ENCODE results near the gene SYT7. TPM values are rescaled to one million over a fixed set of nuclear protein-coding genes. Genes with fewer than 3 reads are reported as not detected.

SYT7 gene
- polyA plus RNA-seq, 5 donors: 6.2 to 7.4 (median 6.7) TPM

GRCh38 chr11:61555051-61555969 lies 25.6 kb downstream of the SYT7 start:
- no peak for DNase-seq

- no peak for DNase-seq
Measured at GRCh38 chr11:61554172-61554988, 26.5 kb downstream of the SYT7 start.

- no peak for DNase-seq
Measured at GRCh38 chr11:61553373-61554171, 27.3 kb downstream of the SYT7 start.

GRCh38 chr11:61552108-61552635 lies 28.7 kb downstream of the SYT7 start:
- no peak for DNase-seq

- no peak for DNase-seq
Measured at GRCh38 chr11:61551634-61552033, 29.2 kb downstream of the SYT7 start.

- DNase-seq: no peak
Measured at GRCh38 chr11:61550665-61551227, 30.1 kb downstream of the SYT7 start.

- no peak for DNase-seq
Measured at GRCh38 chr11:61549662-61550568, 31.0 kb downstream of the SYT7 start.

GRCh38 chr11:61549177-61549576 lies 31.7 kb downstream of the SYT7 start:
- DNase-seq: no peak

GRCh38 chr11:61547246-61547645 lies 33.6 kb downstream of the SYT7 start:
- DNase-seq: no peak

GRCh38 chr11:61546663-61547062 lies 34.2 kb downstream of the SYT7 start:
- DNase-seq: no peak

GRCh38 chr11:61545921-61546320 lies 35.0 kb downstream of the SYT7 start:
- DNase-seq: no peak

- DNase-seq: no peak
Measured at GRCh38 chr11:61545341-61545740, 35.5 kb downstream of the SYT7 start.

GRCh38 chr11:61544466-61544865 lies 36.4 kb downstream of the SYT7 start:
- DNase-seq: no peak

GRCh38 chr11:61543606-61544306 lies 37.1 kb downstream of the SYT7 start:
- no peak for DNase-seq

GRCh38 chr11:61542705-61543104 lies 38.2 kb downstream of the SYT7 start:
- no peak for DNase-seq

- DNase-seq: no peak
Measured at GRCh38 chr11:61542024-61542461, 38.8 kb downstream of the SYT7 start.

- DNase-seq: no peak
Measured at GRCh38 chr11:61541598-61541997, 39.3 kb downstream of the SYT7 start.

GRCh38 chr11:61540528-61540927 lies 40.3 kb downstream of the SYT7 start:
- DNase-seq: no peak

GRCh38 chr11:61539831-61540357 lies 41.0 kb downstream of the SYT7 start:
- DNase-seq: no peak

Measured in right lung (tissue), 5 donors.